ENCODE data around the gene EXOC6B.
"Not testable (repeated sequence)": the region's sequence is repeated elsewhere in the genome, so short reads cannot be mapped to it uniquely, and the experiment has no call there.

EXOC6B gene

DNA sequence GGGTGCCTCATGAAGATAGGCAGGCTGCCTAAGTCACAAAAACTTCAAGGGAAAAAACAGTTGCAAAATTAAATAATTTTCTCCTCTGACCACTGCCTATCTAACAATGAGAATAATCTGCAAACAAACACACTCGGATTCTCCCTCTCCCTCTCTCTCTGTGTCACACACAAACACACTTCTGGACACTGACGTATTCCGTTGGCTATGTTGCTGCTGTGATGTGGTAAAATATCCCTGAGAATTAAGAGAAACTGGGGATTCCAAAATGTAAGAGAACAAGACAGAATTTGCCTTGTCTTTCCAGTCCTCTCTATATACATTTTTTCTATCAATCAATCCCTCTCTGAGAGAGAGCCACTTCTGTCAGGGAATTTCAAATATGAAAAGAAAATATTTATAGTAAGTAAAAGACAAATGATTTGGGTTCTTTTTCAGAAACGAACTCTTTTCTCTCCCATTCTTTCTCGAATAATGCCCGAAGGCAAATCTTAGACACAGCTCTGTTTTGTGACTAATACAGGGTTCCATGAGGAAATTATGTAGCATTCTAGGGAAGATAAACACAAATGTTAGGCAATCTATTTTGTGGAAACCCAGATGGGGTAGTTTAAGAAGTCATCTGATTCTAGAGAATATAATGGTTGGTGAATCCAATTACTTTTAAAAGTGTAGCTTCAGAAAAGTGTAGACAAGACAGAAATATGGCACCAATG, 367.9 kb downstream of the EXOC6B start:
- no peak for DNase-seq

DNA sequence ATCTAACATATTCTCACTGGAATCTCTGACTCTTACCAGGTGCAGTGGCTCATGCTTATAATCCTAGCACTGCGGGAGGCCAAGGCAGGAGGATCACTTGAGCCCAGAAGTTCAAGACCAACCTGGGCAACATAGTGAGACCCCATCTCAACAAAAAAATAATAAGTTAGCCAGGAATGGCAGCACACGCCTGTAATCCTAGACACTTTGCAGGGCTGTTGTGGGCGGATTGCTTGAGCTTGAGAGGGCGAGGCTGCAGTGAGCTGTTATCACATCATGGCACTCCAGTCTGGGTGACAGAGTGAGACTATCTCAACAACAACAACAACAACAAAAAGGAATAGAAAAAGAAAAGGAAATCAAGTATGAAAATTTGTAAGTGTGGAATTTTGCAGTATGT, 371.6 kb downstream of the EXOC6B start:
- no peak for DNase-seq

DNA sequence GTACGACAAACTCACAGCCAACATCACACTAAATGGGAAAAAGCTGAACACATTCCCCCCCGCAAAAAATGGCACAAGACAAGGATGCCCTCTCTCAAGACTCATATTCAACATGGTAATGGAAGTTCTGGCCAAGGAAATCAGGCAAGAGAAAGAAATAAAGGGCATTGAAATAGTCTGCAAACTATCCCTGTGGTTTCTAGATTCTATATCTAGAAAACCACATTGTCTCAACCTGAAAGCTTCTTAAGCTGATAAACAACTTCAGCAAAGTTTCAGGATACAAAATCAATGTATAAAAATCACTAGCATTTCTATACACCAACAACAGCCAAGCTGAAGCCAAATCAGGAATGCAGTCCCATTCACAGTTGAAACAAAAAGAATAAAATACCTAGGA, 383.6 kb downstream of the EXOC6B start:
- DNase-seq, result no peak

DNA sequence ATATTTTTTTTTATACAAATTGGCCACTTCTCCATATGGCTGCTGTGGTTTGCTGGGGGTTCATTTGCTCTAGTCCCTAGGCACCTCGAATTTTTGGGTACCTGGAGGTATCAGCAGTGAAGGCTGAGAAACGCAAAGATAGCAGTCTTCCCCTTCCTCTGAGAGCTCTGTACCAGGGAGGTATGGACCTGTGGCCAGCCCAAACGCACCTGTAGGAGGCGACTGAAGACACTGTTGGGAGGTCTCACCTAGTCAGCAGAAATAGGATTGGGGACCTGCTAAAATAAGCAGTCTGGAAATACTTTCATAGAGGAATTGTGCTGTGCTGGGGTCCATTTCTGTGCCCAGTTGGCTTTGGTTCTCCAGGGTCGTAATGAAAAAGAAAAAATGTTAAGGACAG, 385.9 kb downstream of the EXOC6B start:
- DNase-seq, result no peak

DNA sequence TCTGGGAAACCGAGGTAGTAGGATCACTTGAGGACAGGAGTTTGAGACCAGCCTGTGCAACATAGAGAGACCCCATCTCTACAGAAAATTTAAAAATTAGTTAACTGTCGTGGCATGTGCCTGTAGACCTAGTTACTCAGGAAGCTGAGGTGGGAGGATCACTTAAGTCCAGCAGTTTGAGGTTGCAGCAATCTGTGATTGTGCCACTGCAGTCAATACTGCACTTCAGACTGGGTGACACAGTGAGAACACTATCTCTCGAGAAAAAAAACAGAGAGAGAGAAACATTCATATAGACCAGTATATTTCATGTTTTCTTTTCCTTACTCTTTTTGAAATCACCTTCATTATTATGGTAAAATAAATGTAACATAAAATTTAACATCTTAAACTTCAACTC, 387.5 kb downstream of the EXOC6B start:
- DNase-seq, result no peak

DNA sequence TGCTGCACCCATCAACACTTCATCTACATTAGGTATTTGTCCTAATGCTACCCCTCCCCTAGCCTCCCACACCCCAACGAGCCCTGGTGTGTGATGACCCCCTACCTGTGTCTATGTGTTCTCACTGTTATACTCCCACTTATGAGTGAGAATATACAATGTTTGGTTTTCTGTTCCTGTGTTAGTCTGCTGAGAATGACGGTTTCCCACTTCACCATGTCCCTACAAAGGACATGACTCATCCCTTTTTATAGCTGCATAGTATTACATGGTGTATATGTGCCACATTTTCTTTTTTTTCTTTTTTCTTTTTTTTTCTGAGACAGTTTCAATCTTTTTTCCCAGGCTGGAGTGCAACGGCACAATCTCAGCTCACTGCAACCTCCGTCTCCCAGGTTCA, 394.1 kb downstream of the EXOC6B start:
- no peak for DNase-seq

DNA sequence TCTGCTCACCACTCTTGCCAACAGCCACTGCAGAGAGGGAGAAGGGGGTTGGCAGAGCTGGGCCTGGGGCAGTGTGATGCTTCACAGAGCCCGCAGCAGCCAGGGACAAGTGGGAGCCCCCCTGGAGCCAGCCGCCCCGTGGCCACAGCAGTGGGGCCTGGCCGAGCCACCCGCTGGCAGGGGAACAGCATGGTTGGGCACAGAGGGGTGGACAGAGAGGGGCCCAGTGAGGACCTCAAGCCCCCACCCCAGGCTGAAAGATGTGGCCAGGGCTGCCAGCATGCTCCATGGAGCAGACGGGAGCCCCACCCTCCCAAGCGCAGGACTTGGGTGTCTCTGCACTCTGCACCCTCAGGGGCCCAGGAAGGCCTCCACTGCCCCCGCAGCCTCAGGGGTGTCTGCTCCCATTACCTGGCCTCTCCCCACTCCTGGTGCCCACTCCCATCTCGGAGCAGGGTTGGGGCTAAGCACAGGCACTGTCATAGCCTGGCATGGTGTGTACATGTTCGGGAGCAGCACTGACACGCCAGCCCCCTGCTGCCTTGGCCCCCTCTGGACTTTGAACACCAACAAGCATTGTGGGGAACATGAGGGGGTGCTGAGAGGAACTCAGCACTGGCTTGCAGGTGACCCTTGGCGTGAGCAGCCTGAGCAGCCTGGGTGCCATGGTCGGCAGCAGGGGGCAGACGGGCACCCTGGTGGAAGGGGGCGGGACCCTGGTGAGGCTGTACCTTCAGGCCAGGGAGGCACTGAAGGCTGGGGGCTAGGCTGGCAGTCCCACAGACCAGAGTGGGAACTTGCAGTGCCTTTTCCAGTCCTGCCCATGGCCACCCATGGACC, 398.6 kb downstream of the EXOC6B start:
- no peak for DNase-seq

DNA sequence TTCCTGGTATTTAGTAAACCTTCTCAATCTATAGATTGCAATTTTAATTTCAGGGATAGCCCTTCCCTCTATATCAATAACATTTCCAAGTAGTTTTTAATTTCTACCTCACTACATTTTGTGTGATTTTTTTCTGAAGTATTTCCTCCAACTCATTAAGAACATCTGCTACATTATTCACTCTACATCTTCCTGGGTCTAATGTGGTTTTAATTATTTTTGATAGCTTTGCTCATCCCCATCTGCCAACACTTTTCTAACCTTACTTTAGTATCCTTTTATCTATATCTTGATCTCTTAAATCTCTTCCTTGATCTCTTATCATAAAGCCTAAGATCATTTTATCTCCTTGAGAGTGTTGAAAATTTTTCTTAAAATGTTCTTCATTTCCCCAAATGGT, 399.8 kb downstream of the EXOC6B start:
- DNase-seq, result no peak

DNA sequence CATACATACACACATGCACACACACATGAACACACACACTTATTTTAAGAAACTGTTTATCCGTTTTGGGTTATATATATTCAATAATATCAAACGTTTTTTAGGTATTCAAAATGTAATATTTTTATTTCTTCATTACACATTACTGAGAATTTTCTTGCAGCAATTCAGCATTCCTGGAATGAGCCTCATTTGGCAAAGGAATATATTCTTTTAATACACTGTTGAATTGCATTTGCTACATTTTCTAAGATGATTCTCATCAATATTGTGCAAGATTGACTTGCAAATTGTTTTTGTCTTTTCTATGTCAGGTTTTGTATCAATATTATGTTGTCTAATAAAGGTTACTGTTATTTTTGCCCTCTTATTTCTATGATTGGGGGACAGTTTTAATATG, 402.1 kb downstream of the EXOC6B start:
- DNase-seq, result no peak

DNA sequence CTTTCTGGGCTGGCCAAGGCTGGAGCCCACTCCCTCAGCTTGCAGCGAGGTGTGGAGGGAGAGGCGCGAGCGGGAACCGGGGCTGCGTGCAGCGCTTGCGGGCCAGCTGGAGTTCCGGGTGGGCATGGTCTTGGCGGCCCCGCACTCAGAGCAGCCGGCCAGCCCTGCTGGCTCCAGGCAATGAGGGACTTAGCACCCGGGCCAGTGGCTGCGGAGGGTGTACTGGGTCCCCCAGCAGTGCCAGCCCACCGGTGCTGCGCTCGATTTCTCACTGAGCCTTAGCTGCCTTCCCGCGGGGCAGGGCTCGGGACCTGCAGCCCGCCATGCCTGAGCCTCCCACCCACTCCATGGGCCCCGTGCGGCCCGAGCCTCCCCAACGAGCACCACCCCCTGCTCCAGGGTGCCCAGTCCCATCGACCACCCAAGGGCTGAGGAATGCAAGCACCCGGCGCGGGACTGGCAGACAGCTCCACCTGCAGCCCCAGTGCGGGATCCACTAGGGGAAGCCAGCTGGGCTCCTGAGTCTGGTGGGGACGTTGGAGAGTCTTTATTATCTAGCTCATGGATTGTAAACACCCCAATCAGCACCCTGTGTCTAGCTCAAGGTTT, 404.0 kb downstream of the EXOC6B start:
- DNase-seq, result not testable (repeated sequence)

DNA sequence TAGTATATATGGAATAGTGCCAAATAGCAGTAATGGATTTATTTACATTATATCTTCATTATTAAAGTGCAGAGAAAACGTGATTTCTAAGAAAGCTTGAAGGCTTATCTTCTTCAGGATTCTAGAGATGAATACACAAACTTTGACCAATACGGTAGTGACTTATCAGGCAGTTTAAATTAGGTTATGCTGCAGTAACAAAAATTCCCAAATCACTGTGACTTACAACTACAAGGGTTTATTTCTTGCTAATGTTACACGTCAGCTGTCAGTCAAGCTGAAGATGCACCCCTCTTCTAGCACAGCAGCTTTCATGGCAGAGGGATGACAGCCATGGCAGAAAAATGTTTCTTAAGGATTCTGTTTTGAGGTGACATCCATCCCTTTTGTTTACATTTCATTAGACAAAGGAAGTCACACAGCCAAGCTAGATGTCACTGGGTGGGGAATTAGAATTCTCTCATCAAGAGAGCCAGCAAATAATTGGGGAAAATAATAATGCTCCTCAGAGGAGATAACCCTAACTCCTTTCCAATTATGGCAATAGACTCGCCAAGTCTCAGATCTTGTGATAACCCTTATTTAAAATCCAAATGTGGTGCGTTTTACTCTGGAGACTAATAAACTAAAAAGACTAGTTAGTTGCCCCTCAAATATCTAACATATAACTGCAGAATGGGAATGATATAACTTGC, 409.9 kb downstream of the EXOC6B start:
- DNase-seq, result no peak

DNA sequence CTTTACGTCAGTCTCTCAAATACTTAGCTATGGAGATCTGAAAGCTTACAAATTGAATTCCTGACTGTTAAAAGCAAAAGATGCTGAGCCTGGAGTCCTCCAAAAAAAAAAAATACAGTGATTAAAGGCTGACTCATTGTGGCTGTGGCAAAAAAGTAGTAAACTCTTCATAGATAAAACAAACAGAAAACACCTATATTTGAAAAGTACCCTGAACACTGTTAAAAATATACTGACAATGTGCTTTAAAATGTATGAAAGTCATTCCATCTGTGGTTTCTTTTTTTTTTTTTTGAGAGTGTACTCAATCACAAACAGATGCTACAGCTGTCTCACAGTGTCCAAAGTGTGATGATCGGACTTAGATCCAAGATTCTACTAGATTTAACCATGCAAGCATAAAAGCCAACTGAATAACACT, 410.6 kb downstream of the EXOC6B start:
- no peak for DNase-seq

DNA sequence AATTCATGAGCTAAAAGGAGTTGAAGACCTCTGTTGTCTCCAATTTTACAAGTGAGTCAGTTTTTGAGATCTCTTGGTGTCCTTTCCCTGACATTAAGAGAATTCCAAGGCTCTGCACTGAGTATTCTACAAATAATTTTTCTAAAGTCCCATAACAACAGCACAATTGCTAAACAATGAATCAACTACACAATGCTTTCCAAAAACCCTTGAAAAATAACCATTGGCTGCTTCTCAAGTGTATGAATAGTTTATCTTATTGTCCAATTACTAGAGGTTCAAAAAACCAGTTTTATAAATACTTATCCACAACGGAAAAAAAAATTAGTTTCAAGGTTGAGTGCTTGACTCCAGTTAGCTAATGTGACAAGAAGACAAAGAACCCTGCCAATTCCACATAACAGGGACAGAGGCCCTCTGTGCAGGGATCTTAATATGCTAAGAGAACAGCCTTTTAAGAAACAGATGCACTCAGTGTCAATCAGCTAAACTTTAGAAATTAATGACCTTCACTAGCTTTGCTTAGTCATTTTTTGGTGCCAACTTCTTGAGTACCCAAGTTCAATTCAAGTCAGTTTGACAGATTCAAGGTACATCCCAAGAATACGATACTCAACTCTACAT, 411.6 kb downstream of the EXOC6B start:
- peak in 1 of 56 donors; percentile 4 for DNase-seq

DNA sequence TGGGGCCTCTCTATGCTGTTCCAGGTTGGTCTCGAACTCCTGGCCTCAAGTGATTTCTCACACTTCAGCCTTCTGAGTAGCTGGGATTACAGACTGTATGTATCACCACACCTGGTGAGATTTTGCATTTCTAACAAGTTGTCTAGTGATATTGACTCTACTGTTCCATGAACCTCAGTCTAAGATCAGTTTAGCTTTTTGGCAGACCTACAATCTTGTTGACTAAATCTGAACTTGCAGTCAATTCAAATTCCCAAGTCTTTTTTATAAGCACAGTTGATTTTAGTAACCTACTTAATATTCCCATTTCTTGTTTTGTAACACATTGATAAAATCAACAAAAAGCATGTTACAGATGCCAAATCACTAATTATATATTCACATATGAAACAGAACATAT, 412.1 kb downstream of the EXOC6B start:
- DNase-seq, result no peak

DNA sequence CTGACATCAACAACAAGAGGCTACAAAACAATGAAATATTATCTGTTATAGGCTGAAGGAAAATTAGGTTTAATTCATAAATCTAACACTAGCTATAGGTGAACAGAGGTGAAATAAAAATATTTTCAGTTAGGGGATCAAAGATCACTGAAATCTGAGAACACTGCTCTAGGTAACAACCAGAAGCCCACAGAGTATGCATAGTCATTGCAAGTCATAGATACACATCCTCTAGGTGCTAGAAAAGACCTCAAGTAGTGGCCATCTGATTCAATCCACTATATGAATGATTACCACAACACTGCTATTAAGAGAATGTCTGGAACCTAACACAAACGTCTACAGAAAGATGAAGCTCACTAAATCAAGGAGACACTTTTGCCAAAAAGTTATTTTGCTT, 413.6 kb downstream of the EXOC6B start:
- DNase-seq, result no peak

DNA sequence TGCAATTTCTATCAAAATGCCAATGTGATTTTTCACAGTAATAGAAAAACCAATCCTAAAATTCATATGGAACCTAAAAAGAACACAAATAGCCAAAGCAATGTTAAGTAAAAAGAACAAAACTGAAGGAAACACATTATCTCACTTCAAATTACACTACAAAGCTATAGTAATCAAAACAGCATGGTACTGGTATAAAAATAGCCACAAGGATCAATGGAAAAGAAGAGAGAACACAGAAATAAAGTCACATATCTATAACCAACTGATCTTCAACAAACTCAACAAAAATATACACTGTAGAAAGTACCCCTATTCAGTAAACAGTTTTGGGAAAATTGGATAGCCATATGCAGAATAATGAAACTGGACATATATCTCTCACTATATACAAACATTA, 426.0 kb downstream of the EXOC6B start:
- DNase-seq, result no peak

DNA sequence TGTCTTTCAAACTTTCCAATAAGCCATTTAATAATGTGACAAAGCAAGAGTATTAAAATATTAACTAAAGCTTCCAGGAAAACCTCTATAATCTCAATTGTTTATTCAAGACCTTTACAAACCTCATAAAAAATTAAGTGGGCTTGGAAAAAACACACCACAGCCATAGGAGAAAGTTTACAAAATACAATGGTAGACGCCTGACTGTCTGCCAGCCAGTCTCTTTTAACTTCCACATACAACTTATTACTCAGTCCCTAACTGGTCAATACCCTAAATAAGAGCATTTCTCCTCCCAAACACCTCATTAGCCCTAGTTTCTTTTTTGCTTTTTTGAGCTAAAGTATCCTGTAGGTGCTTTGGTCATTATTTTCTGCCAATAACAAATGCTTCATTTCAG, 430.7 kb downstream of the EXOC6B start:
- DNase-seq, result no peak

DNA sequence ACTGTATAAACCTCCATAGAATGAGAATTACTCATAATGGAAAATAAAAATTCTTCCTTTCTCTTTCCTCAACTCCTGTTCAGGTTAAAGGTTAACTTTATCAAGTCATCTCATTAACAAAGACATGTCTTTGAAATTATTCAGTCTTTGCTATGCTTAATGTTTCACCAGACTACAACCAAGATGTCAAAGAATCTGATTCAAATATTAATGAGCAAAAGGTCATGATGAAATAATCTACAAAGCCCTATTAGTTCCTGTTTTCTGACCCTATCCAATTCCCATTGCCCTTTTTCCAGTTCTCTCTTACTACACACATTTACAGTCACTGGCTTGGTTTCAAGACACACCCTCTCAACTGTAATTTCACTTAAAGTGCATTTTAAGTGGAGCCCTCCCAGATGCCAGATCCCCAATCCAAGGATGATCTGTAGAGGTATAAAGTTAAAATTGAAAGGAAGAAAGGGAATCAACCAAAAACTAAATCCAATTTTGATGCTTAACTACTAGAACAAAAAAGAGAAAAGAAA, 431.2 kb downstream of the EXOC6B start:
- DNase-seq, result no peak

DNA sequence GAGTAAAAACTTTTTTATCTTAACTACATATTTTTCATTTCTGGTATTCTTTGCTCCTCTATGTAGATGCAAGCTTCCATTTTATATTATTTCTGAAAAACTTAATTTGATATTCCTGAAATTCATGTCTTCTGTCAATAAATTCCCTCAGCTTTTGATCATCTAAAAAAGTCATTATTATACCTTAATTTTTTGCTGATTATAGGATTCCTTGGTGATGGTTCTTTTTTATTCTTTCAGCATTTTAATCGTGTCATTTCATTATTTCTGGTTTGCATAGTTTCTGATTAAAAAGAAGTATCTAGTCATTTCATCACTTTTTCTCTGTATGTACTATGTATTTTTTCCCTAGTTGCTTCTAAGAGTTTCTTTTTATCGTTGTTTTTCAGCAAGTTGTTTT, 436.4 kb downstream of the EXOC6B start:
- DNase-seq, result no peak

DNA sequence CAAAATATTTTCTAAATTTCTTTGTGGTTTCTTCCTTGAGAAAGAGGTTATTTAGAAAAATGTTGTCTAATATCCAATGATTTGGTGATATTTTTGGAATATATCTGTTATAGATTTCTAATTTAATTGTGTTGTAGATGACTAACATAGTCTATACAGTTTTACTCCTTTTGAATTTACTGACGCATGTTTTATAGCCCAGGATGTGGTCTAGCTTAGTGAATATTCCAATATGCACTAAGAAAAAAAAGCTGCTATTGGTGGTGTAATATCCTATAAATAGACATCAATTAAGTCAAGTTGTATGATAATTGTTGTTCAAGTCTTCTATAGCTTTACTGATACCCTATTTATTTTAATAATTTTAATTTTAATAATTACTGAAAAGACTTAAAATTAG, 437.6 kb downstream of the EXOC6B start:
- no peak for DNase-seq

DNA sequence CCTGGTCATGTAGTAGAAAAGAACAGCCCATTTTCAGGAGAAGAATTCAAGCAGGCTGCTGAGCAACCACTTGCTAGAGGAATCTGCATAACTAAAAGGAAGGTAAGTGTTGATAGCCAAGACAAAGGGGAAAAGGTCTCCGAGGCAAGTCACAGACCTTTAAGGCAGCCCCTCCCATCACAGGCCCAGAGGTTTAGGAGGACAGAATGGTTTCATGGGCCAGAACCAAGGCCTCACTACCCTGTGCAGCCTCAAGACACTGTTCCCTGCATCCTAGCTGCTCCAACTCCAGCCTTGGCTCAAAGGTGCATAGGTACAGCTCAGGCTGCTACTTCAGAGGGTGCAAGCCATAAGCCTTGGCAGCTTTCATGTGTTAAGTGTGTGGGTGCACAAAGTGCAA, 439.5 kb downstream of the EXOC6B start:
- DNase-seq, result no peak
